ENCODE data around the gene ACSS2.

ACSS2 gene

DNA sequence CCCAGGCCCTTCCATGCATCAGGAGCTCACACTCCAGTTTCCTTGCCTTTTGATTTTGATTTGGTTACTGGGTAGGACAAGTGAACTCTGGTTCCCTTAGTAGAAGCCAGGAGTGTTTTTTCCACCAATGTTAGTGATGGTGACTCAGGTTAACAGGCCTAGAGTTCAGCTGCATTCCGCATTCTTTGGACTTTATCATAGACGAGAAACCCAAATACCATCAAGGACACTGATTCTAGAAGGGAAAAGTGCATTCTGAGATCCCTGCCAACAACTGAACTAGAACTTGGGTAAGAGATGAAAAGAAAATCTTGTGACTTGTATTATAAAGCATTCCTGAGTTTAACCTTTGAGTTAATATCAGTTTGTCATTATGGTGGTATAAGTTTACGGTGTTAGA lies 70.2 kb downstream of the ACSS2 start:
- no peak for DNase-seq (ENCODE audit: low spot score)

DNA sequence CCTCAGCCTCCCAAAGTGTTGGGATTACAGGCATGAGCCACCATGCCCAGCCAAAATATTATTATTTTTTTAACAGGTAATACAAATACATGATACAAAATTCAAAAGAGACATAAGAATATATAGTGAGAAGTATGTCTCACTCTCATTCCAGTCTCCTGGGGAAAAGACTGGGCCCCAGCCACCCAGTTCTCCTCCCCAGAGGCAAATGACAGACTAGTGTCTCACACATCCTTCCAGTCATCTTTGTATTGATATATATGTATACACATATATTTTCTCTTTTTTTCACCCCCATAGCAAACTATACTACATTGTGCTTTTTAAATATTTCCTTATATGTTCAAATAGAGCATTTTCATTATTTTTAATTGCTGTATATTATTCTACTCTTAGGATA lies 70.9 kb downstream of the ACSS2 start:
- no peak for DNase-seq (ENCODE audit: low spot score)

DNA sequence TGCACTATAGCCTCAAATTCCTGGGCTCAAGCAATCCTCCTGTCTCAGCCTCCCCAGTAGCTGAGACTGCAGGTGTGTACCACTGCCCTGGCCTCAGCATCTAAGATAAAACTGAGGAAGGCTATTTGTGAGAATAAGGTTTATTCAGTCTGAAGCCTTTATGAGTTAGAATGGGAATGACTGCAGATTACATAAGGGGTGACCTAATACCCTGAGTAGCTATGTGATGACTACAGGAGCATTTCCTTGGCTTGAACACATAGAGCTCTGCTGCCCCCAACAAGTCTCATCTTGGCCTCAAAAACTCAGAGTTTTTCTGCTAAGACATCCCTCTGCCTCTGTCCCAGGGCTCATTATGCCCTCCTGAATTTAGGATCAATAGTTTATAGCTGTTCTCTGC lies 71.6 kb downstream of the ACSS2 start:
- DNase-seq (ENCODE audit: low spot score): no peak

DNA sequence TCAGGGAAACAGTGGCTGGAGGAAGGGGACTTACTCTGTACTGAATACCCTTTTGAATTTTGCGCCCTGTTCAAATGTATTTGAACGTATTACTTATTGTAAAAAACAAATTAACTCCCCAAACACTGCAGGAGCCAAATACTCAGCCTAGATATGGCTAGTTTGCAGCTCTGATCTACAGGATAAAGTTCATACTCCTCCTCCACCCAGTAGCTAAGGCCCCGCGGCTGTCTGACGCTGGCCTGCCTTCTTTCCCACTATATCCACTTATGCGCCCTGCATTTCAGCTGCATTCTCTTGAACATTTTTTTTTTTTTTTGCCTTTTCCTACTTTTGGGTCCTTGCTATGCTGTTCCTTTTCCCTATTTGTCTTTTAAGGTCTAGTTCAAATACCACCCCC lies 72.7 kb downstream of the ACSS2 start:
- DNase-seq (ENCODE audit: low spot score): no peak

DNA sequence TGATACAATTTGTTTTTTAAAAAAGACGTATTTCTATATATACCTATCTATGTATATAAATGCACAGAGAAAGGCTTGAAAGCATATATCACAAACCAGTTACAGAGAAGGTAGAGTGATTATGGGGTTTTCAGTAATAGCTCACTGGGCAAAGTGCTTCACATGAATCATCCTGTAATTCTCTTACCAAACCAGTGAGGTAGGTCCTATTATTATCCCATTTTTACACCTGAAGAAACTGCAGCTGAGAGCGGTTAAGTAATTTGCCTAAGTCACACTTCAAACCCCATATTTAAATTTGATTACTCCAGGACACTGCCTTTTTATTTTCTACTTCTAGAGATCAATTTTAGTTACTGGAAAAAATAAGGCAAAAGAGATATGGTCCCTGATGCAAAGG lies 74.8 kb downstream of the ACSS2 start:
- DNase-seq (ENCODE audit: low spot score): no peak

DNA sequence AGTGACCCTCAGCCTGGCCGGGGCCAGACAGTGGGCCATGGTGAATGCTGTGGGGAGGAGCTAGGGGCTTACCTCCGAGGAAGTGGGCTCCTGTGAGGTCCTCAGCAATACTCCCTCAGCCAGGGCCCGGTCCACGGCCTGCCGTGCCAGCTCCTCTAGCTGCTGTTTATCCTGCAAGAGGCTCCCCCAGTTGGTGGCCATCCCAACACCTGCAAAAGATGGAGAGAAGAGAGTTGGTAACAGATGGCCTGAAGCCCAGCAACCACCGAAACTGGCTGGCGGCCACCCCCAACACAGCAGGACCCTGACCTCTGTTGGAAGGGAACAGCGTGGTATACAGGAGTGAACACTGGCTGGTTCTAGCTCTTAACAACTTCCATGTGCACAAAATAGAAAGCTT lies 75.2 kb downstream of the ACSS2 start:
- DNase-seq (ENCODE audit: low spot score): no peak

DNA sequence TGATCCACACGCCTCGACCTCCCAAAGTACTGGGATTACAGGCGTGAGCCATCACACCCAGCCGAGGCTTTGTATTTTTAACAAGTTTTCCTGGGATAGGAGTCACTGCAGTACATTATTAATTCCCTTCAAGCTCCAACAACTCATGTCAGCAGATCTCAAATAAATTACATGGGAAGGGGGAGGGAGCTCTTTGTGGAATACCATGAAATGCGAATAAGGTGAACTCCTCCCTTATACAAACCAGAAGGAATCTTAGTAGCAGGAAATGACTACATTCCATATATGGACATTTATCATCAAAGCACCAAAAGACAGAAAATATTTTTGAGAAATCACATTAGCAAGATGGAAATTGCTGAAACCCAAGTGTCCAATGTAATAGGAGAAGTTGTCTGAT lies 76.3 kb downstream of the ACSS2 start:
- no peak for DNase-seq (ENCODE audit: low spot score)

DNA sequence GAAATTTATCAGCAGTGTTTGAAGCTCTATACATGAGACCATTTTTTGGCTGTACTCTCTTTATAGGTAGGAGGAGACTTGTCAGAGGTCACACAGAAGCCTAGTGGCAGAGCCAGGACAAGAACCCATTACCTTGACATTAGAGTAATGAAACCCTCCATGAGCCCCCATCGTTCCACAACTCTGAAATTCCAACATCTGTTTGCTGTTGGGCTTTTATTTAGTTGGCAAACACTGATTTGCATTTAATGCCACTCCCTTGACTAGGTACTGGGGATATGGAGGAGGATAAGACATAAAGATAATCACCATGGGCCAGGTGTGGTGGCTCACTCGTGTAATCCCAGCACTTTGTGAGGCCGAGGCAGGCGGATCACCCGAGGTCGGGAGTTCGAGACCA lies 77.5 kb downstream of the ACSS2 start:
- DNase-seq (ENCODE audit: low spot score): no peak

DNA sequence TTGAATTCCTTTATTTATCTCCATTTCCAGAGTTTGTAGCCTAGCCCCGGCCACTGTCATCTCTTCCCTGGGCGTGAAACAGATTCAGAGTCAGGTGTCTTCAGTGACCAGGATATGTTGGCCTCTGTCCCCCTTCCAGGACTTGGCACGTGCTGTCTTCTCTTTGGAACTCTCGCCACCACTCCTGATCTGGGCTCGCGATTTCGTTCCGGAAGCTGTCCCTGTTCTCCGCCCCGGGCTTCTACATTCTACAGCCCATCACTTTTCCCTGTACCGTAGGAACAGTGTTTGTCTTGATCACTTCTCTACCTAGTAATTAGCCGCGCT lies 78.5 kb downstream of the ACSS2 start:
- DNase-seq (ENCODE audit: low spot score): no peak

DNA sequence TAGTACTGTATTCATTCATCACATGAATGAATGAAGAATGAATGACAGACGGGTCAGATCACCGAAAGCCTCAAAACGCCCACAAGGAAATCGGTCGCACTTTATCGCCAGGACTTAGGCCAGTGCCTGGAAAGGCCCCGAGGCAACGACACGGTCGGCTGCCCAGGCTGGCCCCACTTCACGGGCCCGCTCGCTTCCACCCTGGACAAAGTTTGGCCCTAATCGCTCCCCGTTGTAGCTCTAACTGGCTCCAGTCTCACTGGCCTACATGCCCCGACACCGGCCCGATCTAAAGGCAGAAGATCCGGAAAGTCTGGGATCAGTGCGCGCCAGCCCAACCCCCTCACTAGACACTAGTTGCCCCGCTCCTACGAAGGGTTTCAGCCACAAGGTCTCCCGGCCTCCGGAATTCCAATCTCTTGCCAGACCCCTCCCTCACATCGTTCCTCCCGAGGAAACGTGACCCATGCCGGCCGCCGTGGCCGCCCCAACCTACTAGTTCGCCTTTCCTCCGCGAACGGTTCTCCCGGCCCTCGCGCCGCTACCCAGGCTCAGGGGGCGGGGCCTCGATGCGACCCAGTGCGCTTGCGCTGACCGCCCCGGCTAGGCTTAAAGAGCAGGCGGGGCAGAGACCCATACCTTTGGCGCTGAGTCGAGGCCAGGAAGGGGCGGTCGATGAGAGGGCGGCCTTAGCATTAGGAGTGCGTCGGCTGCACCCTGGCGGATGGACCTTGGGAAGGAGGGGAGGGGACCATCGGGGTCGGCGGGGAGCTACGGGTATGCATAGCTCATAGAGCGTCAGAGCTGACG lies 79.0 kb downstream of the ACSS2 start, which contains the start of the genes GSS and MYH7B:
Gene GSS (minus strand): TSS at position 576 of the 810 bp plus-strand sequence. CDS start 3,954 bp downstream, outside the sequence.
Gene MYH7B (plus strand): TSS at position 638 of the 810 bp plus-strand sequence. CDS start 22,138 bp downstream, outside the sequence.
- peak; percentile 93 for DNase-seq (ENCODE audit: low spot score)

DNA sequence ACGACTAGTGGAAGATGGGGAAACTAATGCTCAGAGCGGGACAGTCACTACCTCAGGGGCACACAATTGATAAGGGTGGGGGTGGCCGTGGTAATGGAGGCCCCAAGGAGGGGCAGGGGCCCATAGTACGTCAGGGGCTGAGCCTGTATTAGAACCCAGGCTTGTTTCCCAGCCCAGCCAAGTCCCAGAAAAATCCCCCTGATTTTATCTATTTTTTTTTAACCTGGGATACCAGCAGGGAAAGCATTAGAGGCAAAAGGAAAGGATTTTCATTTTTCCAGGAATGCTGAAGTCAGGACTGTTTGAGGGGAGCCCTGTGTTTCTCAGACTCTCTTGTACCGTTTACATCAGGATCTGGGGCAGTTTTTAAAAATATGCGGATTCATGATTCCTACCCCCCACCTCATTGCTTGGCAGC lies 79.6 kb downstream of the ACSS2 start:
- no peak for DNase-seq (ENCODE audit: low spot score)

DNA sequence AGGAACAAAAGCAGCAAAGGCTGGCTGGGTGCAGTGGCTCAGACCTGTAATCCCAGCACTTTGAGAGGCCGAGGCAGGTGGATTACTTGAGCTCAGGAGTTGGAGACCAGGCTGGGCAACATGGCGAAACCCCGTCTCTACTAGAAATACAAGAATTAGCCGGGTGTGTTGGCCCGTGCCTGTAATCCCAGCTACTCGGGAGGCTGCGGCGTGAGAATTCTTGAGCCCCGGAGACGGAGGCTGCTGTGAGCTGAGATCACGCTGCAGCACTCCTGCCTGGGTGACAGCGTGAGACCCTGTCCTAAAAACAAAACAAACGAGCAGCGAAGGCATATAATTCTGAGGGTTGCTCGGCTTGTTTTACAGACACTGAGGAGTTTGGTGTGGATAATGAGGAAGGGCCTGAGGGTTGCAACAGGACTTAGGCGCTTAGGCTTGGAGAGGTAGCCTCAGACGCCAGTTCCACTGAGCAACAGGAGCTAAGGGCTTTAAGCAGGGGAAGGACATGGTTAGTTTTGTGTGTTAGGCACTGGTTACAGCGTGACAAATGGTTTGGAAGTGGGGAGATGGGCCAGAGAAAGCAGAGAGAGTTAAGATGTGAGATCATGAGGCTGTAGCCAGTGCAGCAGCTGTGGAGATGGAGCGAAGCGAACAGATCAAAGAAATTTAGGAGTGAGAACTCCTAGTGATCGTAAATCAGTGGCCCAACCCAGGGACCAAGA lies 80.5 kb downstream of the ACSS2 start:
- DNase-seq (ENCODE audit: low spot score): no peak

DNA sequence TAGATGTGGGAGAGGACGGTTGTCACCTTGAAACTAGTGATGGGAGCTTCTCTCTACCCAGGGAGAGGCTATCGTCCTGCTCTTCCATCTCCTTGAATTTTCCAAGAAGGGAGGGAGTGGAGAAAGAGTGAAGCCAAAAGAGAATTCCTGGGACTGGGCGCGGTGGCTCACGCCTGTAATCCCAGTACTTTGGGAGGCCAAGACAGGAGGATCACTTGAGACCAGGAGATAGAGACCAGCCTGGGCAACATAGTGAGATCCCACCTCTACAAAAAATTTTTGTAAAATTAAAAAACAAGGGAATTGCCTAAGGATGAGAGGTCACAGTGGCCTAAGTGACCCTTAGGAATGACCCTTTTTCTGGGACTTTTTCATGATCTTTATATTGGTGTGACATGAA lies 88.1 kb downstream of the ACSS2 start:
- no peak for DNase-seq (ENCODE audit: low spot score)

DNA sequence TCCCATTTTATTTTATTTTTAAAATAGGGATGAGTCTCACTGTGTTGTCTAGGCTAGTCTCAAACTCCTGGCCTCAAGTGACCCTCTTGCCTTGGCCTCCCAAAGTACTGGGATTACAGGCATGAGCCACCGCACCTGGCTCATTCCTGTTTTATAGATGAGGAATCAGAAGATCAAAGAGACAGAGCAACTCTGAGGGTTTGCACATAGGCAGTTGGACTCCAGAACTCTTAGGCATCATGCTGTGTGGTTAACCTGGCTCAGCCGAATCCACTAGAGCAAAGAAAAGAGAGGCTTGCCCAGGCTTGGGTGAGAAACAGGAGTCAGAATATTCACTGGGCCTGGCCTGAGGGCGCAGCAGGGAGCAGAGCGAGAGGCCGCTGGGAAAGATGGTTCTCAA lies 88.6 kb downstream of the ACSS2 start:
- no peak for DNase-seq (ENCODE audit: low spot score)

DNA sequence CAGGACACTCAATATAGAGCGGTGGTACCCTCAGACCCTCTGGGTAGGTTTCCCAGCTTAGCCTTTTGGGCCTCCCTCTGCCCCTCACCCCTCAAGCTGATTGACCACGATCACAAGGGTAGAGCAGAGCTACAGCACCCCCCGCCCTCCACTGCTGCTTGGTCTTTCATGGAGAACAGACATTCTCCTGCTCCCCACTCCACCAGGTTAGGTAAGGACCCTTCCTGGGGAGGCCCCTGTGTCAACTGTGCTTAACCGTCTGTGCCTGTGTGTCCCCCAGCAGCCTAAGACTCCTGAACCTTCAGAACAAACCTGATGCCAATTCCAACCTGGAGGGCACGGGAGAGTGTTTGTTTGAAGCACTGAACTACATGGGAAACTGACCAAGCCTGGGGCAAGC lies 91.0 kb downstream of the ACSS2 start:
- no peak for DNase-seq (ENCODE audit: low spot score)

DNA sequence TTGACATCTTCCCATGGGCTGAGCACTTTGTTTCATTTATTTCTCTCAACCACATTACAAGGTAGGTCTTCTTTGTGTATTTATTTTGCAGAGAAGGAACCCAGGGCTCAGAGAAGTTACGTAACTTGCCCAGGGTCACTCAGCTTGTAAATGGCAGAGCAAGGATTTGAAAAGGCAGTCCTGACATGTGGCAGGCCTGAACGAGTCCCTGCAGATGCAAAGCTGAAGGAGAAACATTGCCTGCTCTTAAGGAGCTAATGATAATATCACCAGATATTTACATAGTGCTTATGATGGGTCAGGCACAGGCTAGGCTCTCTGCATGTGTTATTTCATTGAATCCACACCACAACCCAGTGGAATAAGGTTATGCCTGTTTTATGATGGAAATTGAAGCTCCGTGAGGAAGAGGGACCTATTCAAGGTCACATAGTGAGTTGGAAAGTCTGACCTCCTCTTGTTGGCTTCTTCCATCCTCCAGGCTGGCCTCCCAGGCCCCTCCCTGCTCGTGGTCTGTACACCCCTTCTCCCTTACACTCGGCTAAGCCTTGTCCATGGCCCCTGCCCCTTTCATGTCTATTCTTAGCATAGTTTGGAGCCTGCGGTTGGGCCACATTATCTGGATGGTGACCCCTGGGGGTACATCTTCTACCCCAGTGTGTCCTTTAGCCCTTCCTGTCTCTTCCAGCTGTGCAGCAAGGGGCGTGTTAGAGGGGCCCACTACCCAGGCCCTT lies 91.8 kb downstream of the ACSS2 start:
- no peak for DNase-seq (ENCODE audit: low spot score)

DNA sequence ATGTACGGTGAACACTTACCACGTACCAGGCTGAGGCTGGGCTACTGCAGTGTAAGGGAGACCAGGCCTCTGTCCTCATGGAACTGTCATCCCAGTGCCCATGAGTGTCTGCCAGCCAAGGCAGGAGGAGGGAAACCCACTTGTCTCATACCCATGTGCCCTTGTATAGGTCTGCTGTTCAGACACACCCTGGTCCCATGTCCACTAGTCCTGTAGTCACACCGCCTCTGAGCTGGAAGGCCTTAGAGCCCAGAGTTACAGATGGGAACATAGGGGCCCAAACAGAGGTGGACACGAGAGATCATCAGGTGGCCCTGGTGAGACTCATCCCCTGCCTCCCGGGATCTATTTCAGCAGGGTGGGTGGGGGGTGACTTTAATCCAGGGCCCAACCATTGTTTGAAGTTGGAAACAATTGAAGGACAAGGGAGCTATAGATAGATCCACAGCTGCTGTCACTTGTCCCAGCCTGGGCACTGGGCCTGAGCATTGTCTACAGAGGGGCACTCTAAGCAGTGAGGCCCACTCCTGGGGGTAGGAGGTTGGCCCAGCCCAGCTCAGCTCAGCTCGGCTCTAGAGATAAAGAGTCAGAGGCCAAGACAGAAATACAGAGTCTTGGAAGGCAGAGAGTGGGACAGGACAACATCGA lies 93.9 kb downstream of the ACSS2 start:
- peak; percentile 93 for DNase-seq (ENCODE audit: low spot score)

DNA sequence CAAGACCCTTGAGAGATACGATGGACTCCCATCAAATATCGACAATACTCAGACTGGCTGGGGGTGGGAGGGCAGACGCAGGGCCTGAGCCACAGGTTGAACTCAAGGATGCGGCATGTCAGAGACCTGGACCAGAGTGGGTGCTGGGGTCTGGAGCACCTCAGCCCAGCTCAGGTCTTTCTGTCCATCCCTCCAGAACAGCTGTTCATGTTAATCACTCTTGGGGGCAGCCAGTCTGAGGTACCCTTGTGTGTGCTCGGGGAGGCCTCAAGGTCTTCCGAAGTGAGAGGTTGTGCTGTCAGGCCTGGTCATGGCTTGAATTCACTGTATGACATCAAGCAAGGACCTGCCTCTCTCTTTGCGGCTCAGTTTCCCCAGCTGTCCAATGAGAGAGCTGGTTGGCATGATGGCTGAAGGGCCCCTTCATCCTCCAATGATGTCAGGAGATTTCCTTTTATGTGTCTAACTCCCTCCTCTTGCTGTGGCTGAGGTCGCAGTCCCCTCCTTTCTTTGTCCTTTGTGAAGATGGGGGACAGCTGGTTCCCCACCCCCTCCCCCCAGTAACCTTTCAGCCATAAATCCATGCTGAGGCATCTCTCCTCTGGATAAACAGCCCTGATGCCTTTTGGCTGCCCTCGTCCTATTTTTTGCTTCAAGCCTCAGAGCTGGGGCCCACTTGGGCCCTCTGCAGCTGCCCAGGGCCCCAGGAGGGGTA lies 94.6 kb downstream of the ACSS2 start:
- peak; percentile 49 for DNase-seq (ENCODE audit: low spot score)

DNA sequence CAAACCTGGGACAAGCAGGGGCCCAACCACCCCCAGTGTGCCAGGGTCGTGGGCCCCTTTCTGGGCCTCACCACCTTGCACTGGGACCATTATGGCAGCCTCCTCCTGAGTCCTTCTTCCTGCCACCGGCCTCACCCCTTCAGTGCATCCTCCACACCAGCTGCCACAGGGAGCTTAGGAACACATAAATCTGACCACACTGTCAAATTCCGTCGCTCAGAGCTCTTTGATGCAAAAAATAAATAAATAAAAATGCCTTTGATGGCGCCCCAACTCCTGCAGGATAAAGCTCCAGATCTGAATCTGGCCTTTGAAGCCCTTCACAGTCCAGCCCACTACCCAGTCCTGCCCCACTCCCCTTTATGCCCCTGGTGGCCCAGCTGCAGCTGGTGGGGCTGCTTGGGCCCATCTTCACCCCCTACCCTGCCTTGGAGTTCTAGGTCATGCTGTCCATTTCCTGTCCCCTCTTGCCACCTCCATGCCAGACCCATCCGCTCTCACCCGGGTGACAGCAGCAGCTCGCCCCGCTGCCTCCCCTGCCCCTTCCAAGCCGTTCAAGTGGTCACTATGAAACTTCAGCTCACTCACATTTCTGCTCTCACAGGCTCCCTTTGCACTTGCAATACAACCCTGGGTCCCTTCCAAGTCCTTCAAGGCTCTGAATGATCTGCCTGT lies 95.3 kb downstream of the ACSS2 start:
- DNase-seq (ENCODE audit: low spot score): no peak

DNA sequence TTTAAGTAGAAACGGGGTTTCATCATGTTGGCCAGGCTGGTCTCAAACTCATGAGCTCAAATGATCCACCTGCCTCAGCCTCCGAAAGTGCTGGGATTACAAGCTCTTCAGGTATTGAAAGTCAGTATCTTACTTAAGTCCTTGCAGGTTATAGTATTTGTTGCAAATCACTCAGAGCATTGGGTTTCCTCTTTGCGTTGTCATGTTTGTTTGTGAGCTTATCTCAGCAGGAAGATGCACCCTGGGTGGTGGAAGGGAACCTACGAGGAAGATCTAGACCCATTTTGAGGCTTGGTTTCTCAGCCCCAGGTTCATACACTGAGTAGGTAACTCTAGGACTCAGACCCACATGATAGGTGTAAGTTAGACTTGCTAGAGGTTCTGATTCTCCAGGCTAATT lies 97.8 kb downstream of the ACSS2 start:
- DNase-seq (ENCODE audit: low spot score): no peak

DNA sequence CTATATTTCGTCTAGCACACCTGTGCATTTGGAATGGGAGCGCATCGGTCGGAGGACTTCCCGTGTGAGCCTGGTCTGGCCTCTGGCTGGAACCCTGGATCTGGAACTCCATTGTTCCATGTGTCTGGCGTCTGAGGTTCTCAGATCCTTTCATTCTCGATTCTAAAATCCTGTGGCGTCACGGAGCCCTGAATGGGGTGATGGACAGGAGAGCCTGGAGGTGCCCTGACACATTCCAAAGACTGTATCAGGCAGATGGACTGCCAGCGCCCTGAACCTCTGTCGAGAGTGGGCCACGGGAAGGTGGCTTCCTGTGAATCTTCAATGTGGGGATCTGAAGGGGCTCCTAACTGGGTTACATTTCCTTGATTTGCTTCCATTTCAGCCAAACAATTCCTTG lies 99.9 kb downstream of the ACSS2 start:
- DNase-seq (ENCODE audit: low spot score): no peak
